GM10266 (cell line): ENCODE data around the gene IL6R.

Experiments used
- DNase-seq: peaks from one replicate; pipeline ENCODE4 v3.0.0; 2012; ENCODE audit errors: extremely low spot score
- CTCF ChIP-seq: IDR thresholded peaks from 2 replicates; pipeline ENCODE4 v1.5.1; 2012; ENCODE audit warnings: mild to moderate bottlenecking, low read depth; ENCODE audit not compliant: control insufficient read depth, insufficient read depth; ENCODE audit errors: missing control alignments

IL6R gene

GRCh38 chr1:154429118-154429517 lies 24.0 kb downstream of the IL6R start:
- DNase-seq: no peak
- TF ChIP-seq CTCF: no peak

GRCh38 chr1:154429841-154430611 lies 24.9 kb downstream of the IL6R start:
- no peak for DNase-seq
- TF ChIP-seq CTCF: no peak

- no peak for DNase-seq
- TF ChIP-seq CTCF: no peak
Observed at GRCh38 chr1:154430903-154431302, 25.8 kb downstream of the IL6R start.

- TF ChIP-seq CTCF: no peak
- no peak for DNase-seq
Observed at GRCh38 chr1:154431586-154432373, 26.6 kb downstream of the IL6R start.

GRCh38 chr1:154433161-154433764 lies 28.1 kb downstream of the IL6R start:
- no peak for TF ChIP-seq CTCF
- no peak for DNase-seq

- TF ChIP-seq CTCF: no peak
- no peak for DNase-seq
Observed at GRCh38 chr1:154434346-154435085, 29.4 kb downstream of the IL6R start.
